SKM-1 treated with dmso at 0.1 percent for 144 hours (cell line): ENCODE measurements around the gene INPP5A.

Experiments
- DNase-seq: peaks from one replicate; lab custom pipeline; 2025; ENCODE audit not compliant: unreplicated experiment; lab: John Stamatoyannopoulos, UW

Gene INPP5A

GRCh38 chr10:132610071-132610701 is 72.6 kb downstream of the INPP5A start:
- no peak for DNase-seq

- DNase-seq: no peak
Measured at GRCh38 chr10:132611026-132611910, 73.7 kb downstream of the INPP5A start.

GRCh38 chr10:132611986-132612385 is 74.4 kb downstream of the INPP5A start:
- no peak for DNase-seq

GRCh38 chr10:132612571-132613504 is 75.3 kb downstream of the INPP5A start:
- DNase-seq: no peak

- no peak for DNase-seq
Measured at GRCh38 chr10:132613566-132614348, 76.2 kb downstream of the INPP5A start.

- no peak for DNase-seq
Measured at GRCh38 chr10:132614431-132615340, 77.1 kb downstream of the INPP5A start.

GRCh38 chr10:132615341-132616169 is 78.0 kb downstream of the INPP5A start:
- no peak for DNase-seq

- no peak for DNase-seq
Measured at GRCh38 chr10:132616170-132616995, 78.8 kb downstream of the INPP5A start.

GRCh38 chr10:132616996-132617736 is 79.6 kb downstream of the INPP5A start:
- DNase-seq: no peak

GRCh38 chr10:132617737-132618052 is 80.1 kb downstream of the INPP5A start:
- DNase-seq: no peak

- DNase-seq: no peak
Measured at GRCh38 chr10:132618158-132618919, 80.8 kb downstream of the INPP5A start.

- DNase-seq: no peak
Measured at GRCh38 chr10:132619927-132620326, 82.3 kb downstream of the INPP5A start.

- DNase-seq: no peak
Measured at GRCh38 chr10:132624061-132624846, 86.7 kb downstream of the INPP5A start.

GRCh38 chr10:132624847-132625471 is 87.4 kb downstream of the INPP5A start:
- no peak for DNase-seq

GRCh38 chr10:132626019-132626760 is 88.6 kb downstream of the INPP5A start:
- no peak for DNase-seq
